HuH-7 (cell line): ENCODE data around the gene ATG4D.

Source experiments
- DNase-seq: peaks from one replicate; pipeline ENCODE4 v3.0.0; 2011; ENCODE audit warnings: low spot score

ATG4D gene

GRCh38 chr19:10580979-10581631 lies 37.4 kb downstream of the ATG4D start:
- DNase-seq = peak; percentile 68

- DNase-seq = no peak
Measured at GRCh38 chr19:10582091-10582490, 38.4 kb downstream of the ATG4D start.

GRCh38 chr19:10583036-10583776 lies 39.5 kb downstream of the ATG4D start:
- DNase-seq = no peak

- DNase-seq = no peak
Measured at GRCh38 chr19:10586396-10586795, 42.7 kb downstream of the ATG4D start.

GRCh38 chr19:10587022-10587838 lies 43.5 kb downstream of the ATG4D start, which contains the start of gene AP1M2:
TSS of gene AP1M2 (minus strand) at chr19:10587312. CDS start at chr19:10587231, 81 bp downstream.
- DNase-seq = no peak

- no peak for DNase-seq
Measured at GRCh38 chr19:10587839-10588150, 44.1 kb downstream of the ATG4D start.

- no peak for DNase-seq
Measured at GRCh38 chr19:10593148-10593547, 49.4 kb downstream of the ATG4D start.

GRCh38 chr19:10593820-10594637 lies 50.3 kb downstream of the ATG4D start:
- DNase-seq = no peak

GRCh38 chr19:10600149-10600548 lies 56.4 kb downstream of the ATG4D start:
- no peak for DNase-seq

GRCh38 chr19:10601999-10602329 lies 58.3 kb downstream of the ATG4D start:
- DNase-seq = no peak

- peak; percentile 86 for DNase-seq
Measured at GRCh38 chr19:10602330-10603083, 58.8 kb downstream of the ATG4D start.
